HepG2 (cell line): ENCODE data around the gene TULP3. TPM values are rescaled to one million over a fixed set of nuclear protein-coding genes. Genes with fewer than 3 reads are reported as not detected.
A peak's percentile ranks its signal among the peaks of the same experiment; 100 is the strongest.

Experiments used
- BRCA1 ChIP-seq: sonication (generic); formaldehyde crosslinking; IDR thresholded peaks from 2 replicates; pipeline ENCODE4 v1.4.0; 2020; ENCODE audit warnings: missing genetic modification reagents
- CEBPB ChIP-seq: IDR thresholded peaks from 2 replicates; pipeline ENCODE4 v1.6.1; 2011; ENCODE audit warnings: low read depth, low read length, improper control_type of control experiment, borderline replicate concordance
- E2F5 ChIP-seq: sonication (generic); formaldehyde crosslinking; conservative IDR thresholded peaks from 2 replicates; pipeline ENCODE4 v1.4.0; 2020; ENCODE audit warnings: missing genetic modification reagents
- HOXA5 ChIP-seq: sonication (generic); formaldehyde crosslinking; IDR thresholded peaks from 2 replicates; pipeline ENCODE4 v1.4.0; 2020; ENCODE audit warnings: missing genetic modification reagents
- POLR2A ChIP-seq, 2 experiments: IDR thresholded peaks; 2 replicates each; pipeline ENCODE4 v1.6.1; 2011; ENCODE audit warnings: low read depth in 2 of 2, low read length in 2 of 2, mild to moderate bottlenecking in 1 of 2, moderate library complexity in 1 of 2; ENCODE audit not compliant: insufficient read depth in 1 of 2
- SIX4 ChIP-seq: sonication (generic); formaldehyde crosslinking; IDR thresholded peaks from 2 replicates; pipeline ENCODE4 v1.4.0; 2020; ENCODE audit warnings: missing genetic modification reagents
- SPEN ChIP-seq: sonication (generic); formaldehyde crosslinking; IDR thresholded peaks from 2 replicates; pipeline ENCODE4 v1.5.1; 2020; ENCODE audit warnings: low read depth, mild to moderate bottlenecking, missing genetic modification reagents
- ZBTB14 ChIP-seq: sonication (generic); formaldehyde crosslinking; IDR thresholded peaks from 2 replicates; pipeline ENCODE4 v1.4.0; 2020; ENCODE audit warnings: missing genetic modification reagents
- ZFP90 ChIP-seq: sonication (generic); formaldehyde crosslinking; IDR thresholded peaks from 2 replicates; pipeline ENCODE4 v1.8.0; 2022; ENCODE audit warnings: missing genetic modification reagents, mild to moderate bottlenecking, inconsistent platforms, borderline replicate concordance
- ZMYM3 ChIP-seq: sonication (generic); formaldehyde crosslinking; IDR thresholded peaks from 2 replicates; pipeline ENCODE4 v1.5.1; 2020; ENCODE audit warnings: mild to moderate bottlenecking, missing genetic modification reagents
- ZNF230 ChIP-seq: sonication (generic); formaldehyde crosslinking; IDR thresholded peaks from 2 replicates; pipeline ENCODE4 v1.4.0; 2020; ENCODE audit warnings: mild to moderate bottlenecking, missing genetic modification reagents
- ZNF253 ChIP-seq: sonication (generic); formaldehyde crosslinking; IDR thresholded peaks from 2 replicates; pipeline ENCODE4 v1.8.0; 2022; ENCODE audit warnings: mild to moderate bottlenecking, missing genetic modification reagents, borderline replicate concordance
- ZNF280D ChIP-seq: sonication (generic); formaldehyde crosslinking; IDR thresholded peaks from 2 replicates; pipeline ENCODE4 v1.5.1; 2020; ENCODE audit warnings: mild to moderate bottlenecking, missing genetic modification reagents
- ZNF383 ChIP-seq: sonication (generic); formaldehyde crosslinking; IDR thresholded peaks from 2 replicates; pipeline ENCODE4 v1.4.0; 2020; ENCODE audit warnings: missing genetic modification reagents, mild to moderate bottlenecking, borderline replicate concordance
- ZNF460 ChIP-seq: sonication (generic); formaldehyde crosslinking; IDR thresholded peaks from 2 replicates; pipeline ENCODE4 v1.5.1; 2020; ENCODE audit warnings: missing genetic modification reagents, mild to moderate bottlenecking, borderline replicate concordance
- ZNF510 ChIP-seq: sonication (generic); formaldehyde crosslinking; IDR thresholded peaks from 2 replicates; pipeline ENCODE4 v1.4.0; 2020; ENCODE audit warnings: low read depth, mild to moderate bottlenecking, missing genetic modification reagents
- ZNF766 ChIP-seq: sonication (generic); formaldehyde crosslinking; IDR thresholded peaks from 2 replicates; pipeline ENCODE4 v1.5.0; 2020; ENCODE audit warnings: missing genetic modification reagents, borderline replicate concordance
- ZNF784 ChIP-seq: sonication (generic); formaldehyde crosslinking; IDR thresholded peaks from 2 replicates; pipeline ENCODE4 v1.5.1; 2020; ENCODE audit warnings: missing genetic modification reagents, mild to moderate bottlenecking, borderline replicate concordance
- ZNF800 ChIP-seq: sonication (generic); formaldehyde crosslinking; IDR thresholded peaks from 2 replicates; pipeline ENCODE4 v1.4.0; 2020; ENCODE audit warnings: missing genetic modification reagents
- ZSCAN29 ChIP-seq: sonication (generic); formaldehyde crosslinking; conservative IDR thresholded peaks from 2 replicates; pipeline ENCODE4 v1.4.0; 2020; ENCODE audit warnings: mild to moderate bottlenecking, missing genetic modification reagents
- polyA plus RNA-seq, 8 experiments: library from polyadenylated mRNA; depleted of rRNA in 3 of 8; stranded (reverse) in 7 of 8; unstranded in 1 of 8; fragments of >200 nt; fragmentation: Illumina TruSeq in 4 of 8; extraction: Trizol in 4 of 8; gene quantifications; 2 replicates each; pipeline versions ENCODE4 v1.2.1 to v1.2.3, GENCODE V29; 2011 to 2016; ENCODE audit warnings: low read depth in 4 of 8, missing spikeins in 1 of 8, mixed read lengths in 1 of 8; ENCODE audit not compliant: insufficient read depth in 1 of 8
- total RNA-seq, 5 experiments: library from RNA; depleted of rRNA; stranded (reverse); fragments of >200 nt; fragmentation: Illumina TruSeq; extraction: Trizol; gene quantifications; 2 replicates each; pipeline ENCODE4 v1.2.3, GENCODE V29; 2016; ENCODE audit warnings: low read depth in 1 of 5

TULP3 gene
- total and polyA plus RNA-seq, 2 of the 13 experiments (the other 11 are each of a cell fraction or from before 2014, with no cell fraction given), result 11.2 to 13.2 TPM

- TF ChIP-seq ZNF766 (CRISPR knock-in tag), result 0 out of 2 replicates have a peak, but pooled peaks have one; percentile 59
- TF ChIP-seq ZNF383 (CRISPR knock-in tag), result peak; percentile 46; the same call in 1 of the 2 replicates
- no peak for TF ChIP-seq ZNF460 (CRISPR knock-in tag)
- 0 out of 2 replicates have a peak, but pooled peaks have one; percentile 55 for TF ChIP-seq BRCA1
- 0 out of 2 replicates have a peak, but pooled peaks have one; percentile 39 for TF ChIP-seq ZFP90 (CRISPR knock-in tag)
- TF ChIP-seq ZBTB14, result no peak
- 0 out of 2 replicates have a peak, but pooled peaks have one; percentile 33 for TF ChIP-seq ZNF230
- peak; percentile 90 for TF ChIP-seq CEBPB
- TF ChIP-seq ZNF253, result no peak
- TF ChIP-seq ZSCAN29 (CRISPR knock-in tag), result peak; percentile 55; the same call in 1 of the 2 replicates
- TF ChIP-seq SIX4 (CRISPR knock-in tag), result no peak
- TF ChIP-seq HOXA5 (CRISPR knock-in tag), result 0 out of 2 replicates have a peak, but pooled peaks have one; percentile 66
- peak; percentile 56; the same call in 1 of the 2 replicates for TF ChIP-seq ZNF784 (CRISPR knock-in tag)
- peak; percentile 89; the same call in 1 of the 2 replicates for TF ChIP-seq ZMYM3 (CRISPR knock-in tag)
- TF ChIP-seq SPEN, result 0 out of 2 replicates have a peak, but pooled peaks have one; percentile 15
- TF ChIP-seq ZNF280D (CRISPR knock-in tag), result peak; percentile 64; the same call in 1 of the 2 replicates
- 0 out of 2 replicates have a peak, but pooled peaks have one; percentile 36 for TF ChIP-seq ZNF510
- TF ChIP-seq ZNF800 (CRISPR knock-in tag), result 0 out of 2 replicates have a peak, but pooled peaks have one; percentile 20
- TF ChIP-seq E2F5 (CRISPR knock-in tag), result no peak
- 0 out of 4 replicates have a peak, but pooled peaks of 1 of the 2 experiments have one; percentile 24 for TF ChIP-seq POLR2A (IDR thresholded peaks at IDR 0.05; ENCODE audit: insufficient read depth in 1 of 2, low read depth in 2 of 2, low read length in 2 of 2)
Measured at GRCh38 chr12:2877953-2878732, 12.5 kb upstream of the TULP3 start (continued).
